Keratinocyte (primary cell): Measurements from ENCODE around the gene MCF2L2.

Source experiments
- EZH2 ChIP-seq: IDR thresholded peaks from one replicate; pipeline ENCODE4 v1.6.1; 2012; ENCODE audit warnings: inconsistent platforms, mild to moderate bottlenecking, low read length, moderate library complexity
- TF ChIP-seq, protein P1 (sequence below), 3 experiments: IDR thresholded peaks in 1 of 3; conservative IDR thresholded peaks in 1 of 3; optimal IDR thresholded peaks in 1 of 3; 2 replicates in 2 of 3; 3 replicates in 1 of 3; pipeline versions ENCODE3 to v1.5.1; 2011; ENCODE audit warnings: low read length in 3 of 3, mild to moderate bottlenecking in 3 of 3, moderate library complexity in 2 of 3, control low read depth in 1 of 3, inconsistent platforms in 1 of 3; ENCODE audit not compliant: insufficient read depth in 2 of 3; ENCODE audit errors: extremely low read depth in 1 of 3

DNA sequence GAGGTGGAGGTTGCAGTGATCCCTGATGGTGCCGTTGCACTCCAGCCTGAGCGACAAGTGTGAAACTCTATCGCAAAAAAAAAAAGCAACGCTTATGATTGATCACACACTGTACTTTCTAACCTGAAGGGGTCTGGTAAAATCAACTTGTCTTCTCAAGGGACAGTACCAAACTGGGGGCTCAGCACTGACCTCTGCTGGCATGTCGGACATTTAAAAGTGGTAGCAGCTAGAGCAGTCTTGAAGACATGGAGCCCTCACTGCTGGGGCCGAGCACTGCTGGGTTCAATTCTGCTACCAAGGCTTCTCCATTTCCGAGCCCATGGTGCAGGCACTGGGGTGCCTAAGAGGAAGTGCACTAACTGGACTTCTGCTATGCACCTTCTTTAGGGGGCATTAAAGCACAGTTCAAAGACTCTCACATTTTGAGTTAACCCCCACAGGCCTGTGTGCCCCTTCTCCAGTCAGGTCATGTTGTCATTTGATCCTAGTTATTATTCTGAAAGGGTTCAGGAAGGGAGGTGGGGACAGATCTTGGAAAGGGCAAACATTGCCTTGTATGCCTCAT is 239.4 kb downstream of the MCF2L2 start:
- TF ChIP-seq, protein P1, sequence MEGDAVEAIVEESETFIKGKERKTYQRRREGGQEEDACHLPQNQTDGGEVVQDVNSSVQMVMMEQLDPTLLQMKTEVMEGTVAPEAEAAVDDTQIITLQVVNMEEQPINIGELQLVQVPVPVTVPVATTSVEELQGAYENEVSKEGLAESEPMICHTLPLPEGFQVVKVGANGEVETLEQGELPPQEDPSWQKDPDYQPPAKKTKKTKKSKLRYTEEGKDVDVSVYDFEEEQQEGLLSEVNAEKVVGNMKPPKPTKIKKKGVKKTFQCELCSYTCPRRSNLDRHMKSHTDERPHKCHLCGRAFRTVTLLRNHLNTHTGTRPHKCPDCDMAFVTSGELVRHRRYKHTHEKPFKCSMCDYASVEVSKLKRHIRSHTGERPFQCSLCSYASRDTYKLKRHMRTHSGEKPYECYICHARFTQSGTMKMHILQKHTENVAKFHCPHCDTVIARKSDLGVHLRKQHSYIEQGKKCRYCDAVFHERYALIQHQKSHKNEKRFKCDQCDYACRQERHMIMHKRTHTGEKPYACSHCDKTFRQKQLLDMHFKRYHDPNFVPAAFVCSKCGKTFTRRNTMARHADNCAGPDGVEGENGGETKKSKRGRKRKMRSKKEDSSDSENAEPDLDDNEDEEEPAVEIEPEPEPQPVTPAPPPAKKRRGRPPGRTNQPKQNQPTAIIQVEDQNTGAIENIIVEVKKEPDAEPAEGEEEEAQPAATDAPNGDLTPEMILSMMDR (optimal IDR thresholded peaks at IDR 0.05 in 1 of 3, IDR thresholded peaks at IDR 0.05 in 1 of 3, conservative IDR thresholded peaks at IDR 0.05 in 1 of 3; ENCODE audit: extremely low read depth in 1 of 3, insufficient read depth in 2 of 3, low read length in 3 of 3): peak; percentile 15 to 40 (median 31)
- TF ChIP-seq EZH2: no peak
